ENCODE data around the gene COPS7A.

DNA sequence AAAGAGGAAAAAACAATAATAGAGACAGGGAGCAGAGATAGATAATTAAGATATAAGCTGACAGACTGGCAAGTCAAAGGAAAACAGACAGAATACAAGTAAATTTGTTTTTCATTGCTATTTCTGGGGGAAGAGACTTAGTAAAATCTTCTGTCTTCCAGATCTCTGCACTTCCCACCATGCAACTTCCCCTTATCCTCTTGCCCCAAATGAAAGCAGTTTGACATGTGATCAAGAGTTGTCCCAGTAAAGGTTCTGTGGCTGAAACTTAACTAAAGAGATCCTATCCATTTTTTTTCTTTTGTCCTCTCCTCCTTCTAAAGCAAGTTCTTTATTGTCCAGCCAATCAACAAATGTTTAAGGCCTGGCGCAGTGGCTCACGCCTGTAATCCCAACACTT is 30.6 kb downstream of the COPS7A start:
- TF ChIP-seq ZNF274 (IDR thresholded peaks at IDR 0.05; ENCODE audit: low read depth, low read length) = no peak
- no peak for TF ChIP-seq YY1 (IDR thresholded peaks at IDR 0.05; ENCODE audit: insufficient read depth, insufficient read length)
- no peak for TF ChIP-seq SUZ12 (IDR thresholded peaks at IDR 0.05; ENCODE audit: extremely low read depth, insufficient read depth, insufficient read length)
